Nephron progenitor cell (in vitro differentiated cells): ENCODE data around the gene INSC.

Experiments
- DNase-seq: peaks from one replicate; pipeline ENCODE4 v3.0.0; 2021
- H3K27ac Mint-ChIP-seq: 2 replicates; pipeline ENCODE4 v1.8.0; 2021; ENCODE audit warnings: mild to moderate bottlenecking, moderate library complexity, mixed read lengths
- H3K27me3 Mint-ChIP-seq: 2 replicates; pipeline ENCODE4 v1.8.0; 2021; ENCODE audit warnings: mild to moderate bottlenecking, low read depth, mixed read lengths; ENCODE audit not compliant: poor library complexity
- H3K36me3 Mint-ChIP-seq: 2 replicates; pipeline ENCODE4 v1.8.0; 2021; ENCODE audit warnings: low read depth, mixed read lengths
- H3K4me1 Mint-ChIP-seq: 2 replicates; pipeline ENCODE4 v1.8.0; 2021; ENCODE audit warnings: mixed read lengths
- H3K4me3 Mint-ChIP-seq: 2 replicates; pipeline ENCODE4 v1.8.0; 2021; ENCODE audit warnings: mild to moderate bottlenecking, moderate library complexity, mixed read lengths
- H3K9me3 Mint-ChIP-seq: 2 replicates; pipeline ENCODE4 v1.8.0; 2021; ENCODE audit warnings: mild to moderate bottlenecking, moderate library complexity, mixed read lengths
- CTCF ChIP-seq: fragments of 200-600 bp; sonication (generic); IDR thresholded peaks from 2 replicates; pipeline ENCODE4 v1.5.0; 2021; ENCODE audit warnings: antibody characterized with exemption

INSC gene

DNA sequence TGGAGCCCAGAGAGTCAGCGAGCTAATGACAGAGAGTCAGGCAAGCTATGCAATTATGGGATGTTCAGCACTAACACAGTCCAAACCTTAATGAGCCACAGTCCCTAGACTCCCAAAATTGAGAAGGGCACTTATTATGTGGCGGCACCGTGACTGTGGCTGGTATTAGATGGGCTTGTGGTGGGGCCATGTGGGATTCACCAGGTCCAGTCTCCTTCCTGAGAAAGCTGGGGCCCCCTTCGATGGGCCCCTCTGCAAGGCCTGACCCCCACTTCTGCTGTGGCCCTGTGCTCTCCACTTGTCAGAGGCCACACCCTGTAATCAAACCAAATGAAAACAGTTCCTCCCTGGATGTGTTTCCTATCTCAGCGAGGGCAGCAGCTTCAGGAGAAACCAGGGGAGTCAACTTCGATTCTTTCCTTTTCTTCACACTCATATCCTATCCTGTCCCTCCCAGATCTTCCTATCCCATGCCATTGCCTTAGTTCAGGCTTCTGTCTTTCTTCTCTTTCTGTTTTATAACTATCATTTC lies 42.9 kb downstream of the INSC start:
- Mint-ChIP-seq H3K27ac (no peak overlapping the region), H3K4me3 (no peak overlapping the region), H3K4me1 (peaks cover 26% of the 10 kb centered on the region), H3K27me3 (peaks cover 12% of the 10 kb centered on the region), H3K9me3 (no peaks in the 10 kb centered on the region), H3K36me3 (no peaks in the 10 kb centered on the region)
- no peak for DNase-seq
- no peak for TF ChIP-seq CTCF

GRCh38 chr11:15158351-15159015 lies 43.8 kb downstream of the INSC start:
- H3K36me3 Mint-ChIP-seq, result no peaks in the 10 kb centered on the region
- DNase-seq, result no peak
- peaks cover 26% of the 10 kb centered on the region for H3K4me1 Mint-ChIP-seq
- TF ChIP-seq CTCF, result no peak
- no peak overlapping the region for H3K4me3 Mint-ChIP-seq
- peak overlapping the region; percentile 70 for H3K27ac Mint-ChIP-seq
- H3K27me3 Mint-ChIP-seq, result peaks cover 7% of the 10 kb centered on the region
- H3K9me3 Mint-ChIP-seq, result no peaks in the 10 kb centered on the region

- H3K4me1 Mint-ChIP-seq, result peaks cover 26% of the 10 kb centered on the region
- no peak overlapping the region for H3K4me3 Mint-ChIP-seq
- no peak for DNase-seq
Measured at GRCh38 chr11:15159085-15159484, 44.4 kb downstream of the INSC start.

DNA sequence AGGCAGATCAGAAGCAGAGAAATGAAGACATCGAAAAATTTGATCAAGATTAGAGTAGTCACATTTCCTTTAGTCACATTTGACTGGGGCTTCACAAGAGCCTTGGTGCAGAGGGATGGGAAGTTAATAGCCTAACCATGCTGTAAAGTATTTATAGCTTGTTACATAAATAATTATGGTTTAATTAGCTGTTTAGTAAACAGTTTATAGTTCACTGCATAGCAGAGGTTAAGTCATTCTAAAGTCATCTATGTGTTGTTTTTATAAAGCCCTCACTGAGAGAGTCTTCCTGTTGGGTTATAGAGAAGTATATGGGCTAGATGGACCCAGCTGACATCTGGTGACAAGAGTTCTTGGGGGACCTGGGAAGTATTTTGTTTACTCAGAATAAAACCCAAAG lies 47.1 kb downstream of the INSC start:
- H3K27ac Mint-ChIP-seq, result no peak overlapping the region
- H3K9me3 Mint-ChIP-seq, result peaks cover 7% of the 10 kb centered on the region
- TF ChIP-seq CTCF, result no peak
- H3K27me3 Mint-ChIP-seq, result peaks cover 12% of the 10 kb centered on the region
- DNase-seq, result no peak
- H3K4me3 Mint-ChIP-seq, result no peak overlapping the region
- no peaks in the 10 kb centered on the region for H3K36me3 Mint-ChIP-seq
- peaks cover 26% of the 10 kb centered on the region for H3K4me1 Mint-ChIP-seq

More at GRCh38 chr11:15159085-15159484, 44.4 kb downstream of the INSC start:
- TF ChIP-seq CTCF, result peak; percentile 45
- Mint-ChIP-seq H3K27ac (no peak overlapping the region), H3K27me3 (peaks cover 7% of the 10 kb centered on the region), H3K9me3 (peaks cover 3% of the 10 kb centered on the region), H3K36me3 (no peaks in the 10 kb centered on the region)

DNA sequence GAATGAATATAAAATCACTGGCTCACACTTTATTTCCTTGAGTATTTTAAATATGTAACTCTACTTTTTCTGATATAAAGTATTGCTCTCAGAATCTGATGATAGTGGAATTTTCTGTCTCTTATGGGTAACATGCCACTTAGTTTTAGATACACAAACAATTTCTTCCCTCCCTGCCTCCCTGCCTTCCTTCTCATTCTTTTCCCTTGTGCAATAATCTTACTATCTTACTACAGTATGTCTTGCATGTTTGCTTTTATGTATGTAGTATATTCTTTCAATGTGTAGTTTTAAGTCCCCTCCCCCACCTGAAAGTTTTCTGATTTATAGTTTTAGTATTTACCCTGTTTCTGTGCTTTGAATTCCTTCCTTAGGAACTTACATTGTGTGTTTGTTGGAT lies 48.4 kb downstream of the INSC start:
- TF ChIP-seq CTCF, result no peak
- Mint-ChIP-seq H3K27ac (no peak overlapping the region), H3K27me3 (peaks cover 12% of the 10 kb centered on the region), H3K4me1 (peaks cover 14% of the 10 kb centered on the region), H3K9me3 (peaks cover 7% of the 10 kb centered on the region), H3K36me3 (no peaks in the 10 kb centered on the region), H3K4me3 (no peak overlapping the region)
- no peak for DNase-seq

- Mint-ChIP-seq H3K9me3 (peaks cover 7% of the 10 kb centered on the region), H3K27me3 (peaks cover 11% of the 10 kb centered on the region), H3K27ac (no peak overlapping the region)
Measured at GRCh38 chr11:15166204-15166603, 51.5 kb downstream of the INSC start.

More at GRCh38 chr11:15166204-15166603, 51.5 kb downstream of the INSC start:
- no peak for TF ChIP-seq CTCF
- no peak overlapping the region for H3K4me3 Mint-ChIP-seq
- H3K36me3 Mint-ChIP-seq, result no peaks in the 10 kb centered on the region
- no peaks in the 10 kb centered on the region for H3K4me1 Mint-ChIP-seq
- DNase-seq, result no peak
